ENCODE results near the gene CABP2. TPM values are rescaled to one million over a fixed set of nuclear protein-coding genes. Genes with fewer than 3 reads are reported as not detected.
"Not testable (repeated sequence)": the region's sequence is repeated elsewhere in the genome, so short reads cannot be mapped to it uniquely, and the experiment has no call there.

The CABP2 gene
- total and polyA plus RNA-seq, 4 donors = not detected

DNA sequence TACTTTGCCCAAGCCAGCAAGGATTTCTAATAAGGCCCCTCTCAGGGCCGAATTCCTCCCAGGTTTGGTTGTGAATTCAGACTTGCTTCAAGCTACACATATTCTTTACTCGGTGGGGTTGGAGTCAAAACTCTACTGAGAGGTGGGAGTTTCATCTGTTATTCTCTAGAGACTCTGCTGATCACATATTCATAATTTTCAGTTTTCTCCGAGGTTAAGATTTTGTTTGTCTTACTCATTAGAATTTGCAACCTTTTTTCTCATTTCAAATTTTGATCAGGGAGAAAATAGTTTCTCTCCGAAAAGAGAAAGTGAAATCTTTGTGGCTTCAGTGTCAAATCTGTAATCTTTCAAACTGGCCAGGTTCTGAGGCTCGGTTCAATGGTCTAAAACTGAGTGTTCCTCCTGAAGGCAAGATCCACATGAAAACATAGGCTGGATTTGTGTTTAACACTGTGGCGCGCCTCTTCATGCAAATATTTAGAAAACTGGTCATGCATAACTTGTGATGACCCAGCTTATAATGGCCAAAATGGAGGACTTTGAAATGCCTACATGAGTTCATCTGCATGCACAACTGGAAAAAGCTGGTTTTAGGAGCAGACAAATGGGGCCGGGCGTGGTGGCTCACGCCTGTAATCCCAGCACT, 38.8 kb upstream of the CABP2 start:
- ATAC-seq (ENCODE audit: insufficient read depth, low FRiP score) (no peak), DNase-seq (no peak)
- H3K4me3 ChIP-seq = no peak overlapping the region
- H3K9me3 ChIP-seq (ENCODE audit: control insufficient read depth in 4 of 4, insufficient read depth in 3 of 4, low read length in 3 of 4) = no peaks in the 10 kb centered on the region
- peaks cover 0 to 12% (median 0%) of the 10 kb centered on the region in 5 donors for H3K4me1 ChIP-seq (ENCODE audit: control insufficient read depth in 5 of 5, insufficient read depth in 5 of 5, low read length in 5 of 5)
- WGBS, 2 donors = 72 to 79% methylated on average over 10 of the region's 10 CpGs
- no peak overlapping the region for H3K27ac ChIP-seq (ENCODE audit: low read depth in 1 of 2, low read length in 1 of 2)
- no peak for TF ChIP-seq CTCF (IDR thresholded peaks at IDR 0.05; ENCODE audit: control extremely low read depth, extremely low read depth)
- no peak overlapping the region for H3K9ac ChIP-seq (ENCODE audit: insufficient read depth in 1 of 2, low read length in 2 of 2)
- no peaks in the 10 kb centered on the region for H3K27me3 ChIP-seq (ENCODE audit: control insufficient read depth in 3 of 3, insufficient read depth in 3 of 3, low read length in 2 of 3)
- no peaks in the 10 kb centered on the region for H3K36me3 ChIP-seq (ENCODE audit: control insufficient read depth in 4 of 4, insufficient read depth in 4 of 4, low read length in 4 of 4)

- Histone ChIP-seq H3K4me1 (ENCODE audit: control insufficient read depth in 5 of 5, insufficient read depth in 5 of 5, low read length in 5 of 5) (peaks cover 0 to 10% (median 0%) of the 10 kb centered on the region in 5 donors), H3K27ac (ENCODE audit: low read depth in 1 of 2, low read length in 1 of 2) (peak overlapping the region; percentile 67 to 85), H3K4me3 (no peak overlapping the region), H3K9ac (ENCODE audit: insufficient read depth in 1 of 2, low read length in 2 of 2) (no peak overlapping the region), H3K27me3 (ENCODE audit: control insufficient read depth in 3 of 3, insufficient read depth in 3 of 3, low read length in 2 of 3) (no peaks in the 10 kb centered on the region), H3K9me3 (ENCODE audit: control insufficient read depth in 4 of 4, insufficient read depth in 3 of 4, low read length in 3 of 4) (no peaks in the 10 kb centered on the region), H3K36me3 (ENCODE audit: control insufficient read depth in 4 of 4, insufficient read depth in 4 of 4, low read length in 4 of 4) (no peaks in the 10 kb centered on the region)
- TF ChIP-seq CTCF (IDR thresholded peaks at IDR 0.05; ENCODE audit: control extremely low read depth, extremely low read depth) = no peak
- ATAC-seq (ENCODE audit: insufficient read depth, low FRiP score) = peak; percentile 66
- DNase-seq = peak; percentile 33 to 79 (median 47)
- 57 to 79% methylated on average over 19 of the region's 19 CpGs for WGBS, 2 donors
These were observed 35.0 kb upstream of the CABP2 start for GRCh38 chr11:67558084-67558772.

GRCh38 chr11:67556244-67556643, 33.0 kb upstream of the CABP2 start:
- Histone ChIP-seq H3K9ac (ENCODE audit: insufficient read depth in 1 of 2, low read length in 2 of 2) (no peak overlapping the region), H3K9me3 (ENCODE audit: control insufficient read depth in 4 of 4, insufficient read depth in 3 of 4, low read length in 3 of 4) (peaks cover 0 to 1% (median 0%) of the 10 kb centered on the region in 4 donors), H3K27ac (ENCODE audit: low read depth in 1 of 2, low read length in 1 of 2) (no peak overlapping the region), H3K36me3 (ENCODE audit: control insufficient read depth in 4 of 4, insufficient read depth in 4 of 4, low read length in 4 of 4) (no peaks in the 10 kb centered on the region), H3K27me3 (ENCODE audit: control insufficient read depth in 3 of 3, insufficient read depth in 3 of 3, low read length in 2 of 3) (no peaks in the 10 kb centered on the region), H3K4me1 (ENCODE audit: control insufficient read depth in 5 of 5, insufficient read depth in 5 of 5, low read length in 5 of 5) (peaks cover 0 to 5% (median 0%) of the 10 kb centered on the region in 5 donors), H3K4me3 (no peak overlapping the region)
- ATAC-seq (ENCODE audit: insufficient read depth, low FRiP score) = no peak
- 63 to 75% methylated on average over 3 of the region's 3 CpGs for WGBS, 2 donors
- no peak for TF ChIP-seq CTCF (IDR thresholded peaks at IDR 0.05; ENCODE audit: control extremely low read depth, extremely low read depth)
- no peak for DNase-seq

- H3K9me3 ChIP-seq (ENCODE audit: control insufficient read depth in 4 of 4, insufficient read depth in 3 of 4, low read length in 3 of 4); H3K27ac ChIP-seq (ENCODE audit: low read depth in 1 of 2, low read length in 1 of 2); H3K27me3 ChIP-seq (ENCODE audit: control insufficient read depth in 3 of 3, insufficient read depth in 3 of 3, low read length in 2 of 3); ATAC-seq (ENCODE audit: insufficient read depth, low FRiP score); H3K9ac ChIP-seq (ENCODE audit: insufficient read depth in 1 of 2, low read length in 2 of 2); H3K4me1 ChIP-seq (ENCODE audit: control insufficient read depth in 5 of 5, insufficient read depth in 5 of 5, low read length in 5 of 5); H3K36me3 ChIP-seq (ENCODE audit: control insufficient read depth in 4 of 4, insufficient read depth in 4 of 4, low read length in 4 of 4); DNase-seq; H3K4me3 ChIP-seq: not testable (repeated sequence)
These were observed 28.5 kb upstream of the CABP2 start for GRCh38 chr11:67551697-67552096.

Data from lung (tissue), 12 donors.